NT2/D1 (cell line): ENCODE data around the gene FLRT1.

Experiments used
- SUZ12 ChIP-seq: IDR thresholded peaks from 2 replicates; pipeline ENCODE4 v1.6.1; 2011; ENCODE audit not compliant: insufficient read length, insufficient read depth; ENCODE audit errors: extremely low read depth
- YY1 ChIP-seq: IDR thresholded peaks from 2 replicates; pipeline ENCODE4 v1.6.1; 2011; ENCODE audit not compliant: insufficient read length, insufficient read depth
- ZNF274 ChIP-seq: IDR thresholded peaks from 2 replicates; pipeline ENCODE4 v1.6.1; 2011; ENCODE audit warnings: mild to moderate bottlenecking, low read depth, low read length

DNA sequence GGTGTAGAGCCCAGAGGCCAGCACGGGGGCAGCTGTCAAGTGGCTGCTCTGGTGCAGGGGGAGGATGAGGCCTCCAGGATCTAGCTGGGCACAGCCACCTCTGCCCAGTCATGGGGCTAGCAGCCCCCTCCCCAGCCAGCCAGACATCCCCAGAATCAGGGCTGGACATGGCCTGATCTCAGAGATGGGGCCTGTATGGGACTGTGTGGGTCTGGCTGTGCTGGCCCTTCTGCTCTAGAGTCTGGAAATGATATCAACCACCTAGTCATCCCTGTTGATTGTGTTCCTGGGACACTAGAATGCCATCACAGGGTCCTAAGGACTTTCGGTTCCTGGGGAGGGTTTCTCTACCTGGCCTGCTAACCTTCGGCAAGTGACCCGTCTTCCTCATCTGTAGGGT is 2.8 kb downstream of the FLRT1 start:
- TF ChIP-seq YY1 (no peak), SUZ12 (no peak), ZNF274 (no peak)
